Trophoblast cell (in vitro differentiated cells and primary cell): ENCODE results near the gene ZKSCAN4.

Experiments
- DNase-seq, 2 donors: peaks; one replicate each; pipeline ENCODE4 v3.0.0-alpha.2; 2016
- H2AFZ ChIP-seq: 2 replicates; pipeline ENCODE4 v1.6.1; 2013; ENCODE audit warnings: low read length, moderate library complexity, mild to moderate bottlenecking; ENCODE audit not compliant: insufficient read depth, poor library complexity
- H2AK5ac ChIP-seq: 2 replicates; pipeline ENCODE4 v1.6.1; 2013; ENCODE audit warnings: mild to moderate bottlenecking, low read length
- H2BK120ac ChIP-seq: 2 replicates; pipeline ENCODE4 v1.6.1; 2013; ENCODE audit warnings: low read length, mild to moderate bottlenecking, moderate library complexity; ENCODE audit not compliant: insufficient read depth, poor library complexity
- H2BK12ac ChIP-seq: 2 replicates; pipeline ENCODE4 v1.6.1; 2013; ENCODE audit warnings: mild to moderate bottlenecking, low read length, moderate library complexity
- H2BK5ac ChIP-seq: 2 replicates; pipeline ENCODE4 v1.6.1; 2013; ENCODE audit warnings: low read length, low read depth, moderate library complexity, mild to moderate bottlenecking; ENCODE audit not compliant: poor library complexity
- H3K14ac ChIP-seq: 2 replicates; pipeline ENCODE4 v1.6.1; 2013; ENCODE audit warnings: mild to moderate bottlenecking, low read length
- H3K18ac ChIP-seq: 2 replicates; pipeline ENCODE4 v1.6.1; 2013; ENCODE audit warnings: mild to moderate bottlenecking, low read length
- H3K23ac ChIP-seq: 2 replicates; pipeline ENCODE4 v1.6.1; 2013; ENCODE audit warnings: low read length
- H3K27ac ChIP-seq: 2 replicates; pipeline ENCODE4 v1.5.1; 2013; ENCODE audit warnings: low read depth, mild to moderate bottlenecking, inconsistent platforms, low read length, moderate library complexity
- H3K27me3 ChIP-seq: 2 replicates; pipeline ENCODE4 v1.6.1; 2013; ENCODE audit warnings: inconsistent platforms, mild to moderate bottlenecking, low read length, moderate library complexity; ENCODE audit not compliant: insufficient read depth
- H3K36me3 ChIP-seq, 2 experiments: 1 replicate in 1 of 2; 2 replicates in 1 of 2; pipeline ENCODE4 v1.6.1; 2013; ENCODE audit warnings: low read length in 2 of 2, mild to moderate bottlenecking in 2 of 2, moderate library complexity in 1 of 2; ENCODE audit not compliant: insufficient read depth in 2 of 2, control insufficient read depth in 1 of 2
- H3K4ac ChIP-seq: 2 replicates; pipeline ENCODE4 v1.6.1; 2013; ENCODE audit warnings: low read depth, mild to moderate bottlenecking, low read length, moderate library complexity
- H3K4me1 ChIP-seq, 2 experiments: 1 replicate in 1 of 2; 2 replicates in 1 of 2; pipeline ENCODE4 v1.6.1; 2013; ENCODE audit warnings: low read length in 2 of 2, mild to moderate bottlenecking in 2 of 2, moderate library complexity in 1 of 2; ENCODE audit not compliant: insufficient read depth in 2 of 2, control insufficient read depth in 1 of 2
- H3K4me2 ChIP-seq: 2 replicates; pipeline ENCODE4 v1.6.1; 2013; ENCODE audit warnings: inconsistent platforms, mild to moderate bottlenecking, low read length, moderate library complexity
- H3K4me3 ChIP-seq: 2 replicates; pipeline ENCODE4 v1.5.1; 2013; ENCODE audit warnings: mild to moderate bottlenecking, low read depth, low read length, inconsistent platforms
- H3K79me1 ChIP-seq: one replicate; pipeline ENCODE4 v1.6.1; 2013; ENCODE audit warnings: low read length
- H3K79me2 ChIP-seq: 2 replicates; pipeline ENCODE4 v1.6.1; 2013; ENCODE audit warnings: low read length, mild to moderate bottlenecking; ENCODE audit not compliant: control insufficient read depth, insufficient read depth, poor library complexity
- H3K9ac ChIP-seq: 2 replicates; pipeline ENCODE4 v1.6.1; 2013; ENCODE audit warnings: mild to moderate bottlenecking, low read length
- H3K9me3 ChIP-seq: 2 replicates; pipeline ENCODE4 v1.6.1; 2013; ENCODE audit warnings: low read depth, mild to moderate bottlenecking, control low read depth, inconsistent platforms, low read length; ENCODE audit not compliant: insufficient read depth
- H4K12ac ChIP-seq: 2 replicates; pipeline ENCODE4 v1.6.1; 2013; ENCODE audit warnings: low read depth, mild to moderate bottlenecking, low read length, moderate library complexity
- H4K8ac ChIP-seq: 2 replicates; pipeline ENCODE4 v1.6.1; 2013; ENCODE audit warnings: low read depth, mild to moderate bottlenecking, low read length, moderate library complexity
- H4K91ac ChIP-seq: one replicate; pipeline ENCODE4 v1.6.1; 2013; ENCODE audit warnings: low read depth, mild to moderate bottlenecking, low read length, moderate library complexity
- WGBS: extraction: QIAGEN DNeasy Blood & Tissue Kit; methylation state at CpG from one replicate; pipeline ENCODE4 v1.1.7; 2013; ENCODE audit warnings: missing lambda C conversion rate; ENCODE audit not compliant: insufficient read length, insufficient coverage; ENCODE audit errors: extremely low coverage; 5-methylcytosine and 5-hydroxymethylcytosine counted together

The ZKSCAN4 gene

DNA sequence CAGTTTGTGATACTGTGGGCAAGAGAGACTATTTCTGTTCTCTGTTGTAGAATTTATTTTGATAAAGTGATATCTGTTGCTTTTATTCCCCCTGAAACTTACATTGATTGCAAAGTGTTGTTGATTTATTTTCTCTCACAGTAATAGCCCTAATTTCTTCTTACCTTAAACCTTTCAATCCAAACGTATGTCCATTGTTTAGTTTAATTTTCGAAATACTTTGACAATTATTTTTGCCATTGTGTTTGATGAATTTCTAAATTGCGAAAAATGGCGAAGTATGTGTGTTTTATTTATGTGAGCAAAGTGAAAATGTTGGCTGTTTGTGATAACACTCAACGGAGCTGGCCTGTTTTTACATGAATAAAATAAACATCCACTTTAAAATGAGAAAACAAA, 14.5 kb upstream of the ZKSCAN4 start:
- no peaks in the 10 kb centered on the region for H3K9me3 ChIP-seq
- H3K18ac ChIP-seq = no peak overlapping the region
- H3K9ac ChIP-seq = no peak overlapping the region
- DNase-seq = no peak
- no peak overlapping the region for H4K12ac ChIP-seq
- no peaks in the 10 kb centered on the region for H3K36me3 ChIP-seq
- no peak overlapping the region for H3K23ac ChIP-seq
- H2BK12ac ChIP-seq = no peak overlapping the region
- no peak overlapping the region for H3K4me3 ChIP-seq
- H2AK5ac ChIP-seq = no peak overlapping the region
- H2AFZ ChIP-seq = peak overlapping the region; percentile 82
- no peak overlapping the region for H3K4ac ChIP-seq
- H3K4me2 ChIP-seq = peak overlapping the region; percentile 60
- no peak overlapping the region for H2BK5ac ChIP-seq
- peak overlapping the region; percentile 94 for H4K8ac ChIP-seq
- H3K79me2 ChIP-seq = peaks cover 3% of the 10 kb centered on the region
- no peaks in the 10 kb centered on the region for H3K4me1 ChIP-seq
- H3K14ac ChIP-seq = no peak overlapping the region
- no peak overlapping the region for H2BK120ac ChIP-seq
- H4K91ac ChIP-seq = no peak overlapping the region
- peaks cover 4% of the 10 kb centered on the region for H3K79me1 ChIP-seq
- H3K27ac ChIP-seq = no peak overlapping the region
- no CpG with 5 or more reads among the region's 5 CpGs for WGBS
- no peaks in the 10 kb centered on the region for H3K27me3 ChIP-seq

GRCh38 chr6:28264834-28265401, 12.8 kb upstream of the ZKSCAN4 start:
- H3K4me3 ChIP-seq = no peak overlapping the region
- no peak overlapping the region for H2AK5ac ChIP-seq
- no peak overlapping the region for H2AFZ ChIP-seq
- H3K18ac ChIP-seq = no peak overlapping the region
- no peak overlapping the region for H3K14ac ChIP-seq
- no peak overlapping the region for H2BK12ac ChIP-seq
- peaks cover 3% of the 10 kb centered on the region for H3K79me2 ChIP-seq
- H3K4ac ChIP-seq = no peak overlapping the region
- no CpG with 5 or more reads among the region's 4 CpGs for WGBS
- H3K9me3 ChIP-seq = no peaks in the 10 kb centered on the region
- no peak overlapping the region for H2BK5ac ChIP-seq
- peaks cover 4% of the 10 kb centered on the region for H3K79me1 ChIP-seq
- H3K23ac ChIP-seq = no peak overlapping the region
- H3K27ac ChIP-seq = no peak overlapping the region
- no peaks in the 10 kb centered on the region for H3K36me3 ChIP-seq
- H2BK120ac ChIP-seq = no peak overlapping the region
- peak in 1 of 2 donors; percentile 82 for DNase-seq
- H3K27me3 ChIP-seq = no peaks in the 10 kb centered on the region
- H4K8ac ChIP-seq = no peak overlapping the region
- no peak overlapping the region for H4K12ac ChIP-seq
- H3K4me2 ChIP-seq = no peak overlapping the region
- H4K91ac ChIP-seq = no peak overlapping the region
- H3K9ac ChIP-seq = no peak overlapping the region
- H3K4me1 ChIP-seq = no peaks in the 10 kb centered on the region

DNA sequence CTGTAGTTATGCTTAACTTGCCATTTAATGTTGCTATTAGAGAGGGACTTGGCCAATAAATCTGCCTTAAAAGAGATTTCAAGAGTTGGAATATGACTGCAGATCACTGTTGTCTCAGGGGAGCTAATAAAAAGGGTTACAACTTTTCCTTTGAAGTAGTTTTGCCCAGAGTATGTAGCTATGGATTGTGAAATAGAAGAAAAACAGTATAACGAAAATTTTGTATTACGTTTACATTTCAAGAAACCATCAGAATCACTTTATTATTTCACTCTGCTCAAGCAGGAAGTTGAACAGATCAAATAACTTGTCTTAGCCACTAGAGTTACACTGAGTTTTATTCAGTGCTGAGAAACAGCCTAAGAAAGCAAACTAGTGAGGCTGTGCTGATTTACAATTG, 11.9 kb upstream of the ZKSCAN4 start:
- Histone ChIP-seq H3K36me3 (no peaks in the 10 kb centered on the region), H4K91ac (no peak overlapping the region), H3K4ac (no peak overlapping the region), H4K8ac (no peak overlapping the region), H3K23ac (no peak overlapping the region), H3K9me3 (no peaks in the 10 kb centered on the region), H3K4me3 (no peak overlapping the region), H3K4me1 (no peaks in the 10 kb centered on the region), H2AFZ (no peak overlapping the region), H3K27ac (no peak overlapping the region), H3K4me2 (no peak overlapping the region), H3K9ac (no peak overlapping the region), H3K14ac (no peak overlapping the region), H2BK12ac (no peak overlapping the region), H4K12ac (no peak overlapping the region), H3K79me1 (peaks cover 4% of the 10 kb centered on the region), H3K27me3 (no peaks in the 10 kb centered on the region), H3K79me2 (peaks cover 3% of the 10 kb centered on the region), H3K18ac (no peak overlapping the region), H2BK120ac (no peak overlapping the region), H2AK5ac (no peak overlapping the region), H2BK5ac (no peak overlapping the region)
- no peak for DNase-seq
- WGBS = no CpG with 5 or more reads among the region's 2 CpGs

- no peak within 1 kb of the TSS for H3K14ac ChIP-seq
- WGBS = 100% methylated on average over 2 of the region's 58 CpGs
- H3K27ac ChIP-seq = no peak within 1 kb of the TSS
- no peak within 1 kb of the TSS for H3K18ac ChIP-seq
- no peaks in the 10 kb centered on the region for H3K79me1 ChIP-seq
- H3K4me2 ChIP-seq = no peak within 1 kb of the TSS
- H2BK12ac ChIP-seq = no peak within 1 kb of the TSS
- H3K23ac ChIP-seq = no peak within 1 kb of the TSS
- no peak within 1 kb of the TSS for H4K12ac ChIP-seq
- no peak within 1 kb of the TSS for H2BK5ac ChIP-seq
- H4K8ac ChIP-seq = no peak within 1 kb of the TSS
- H3K4me3 ChIP-seq = no peak within 1 kb of the TSS
- peak in 1 of 2 donors; percentile 27 for DNase-seq
- H3K4ac ChIP-seq = no peak within 1 kb of the TSS
- H4K91ac ChIP-seq = no peak within 1 kb of the TSS
- no peak within 1 kb of the TSS for H2AFZ ChIP-seq
- H2BK120ac ChIP-seq = no peak within 1 kb of the TSS
- H3K4me1 ChIP-seq = no peaks in the 10 kb centered on the region
- H3K79me2 ChIP-seq = no peaks in the 10 kb centered on the region
- H3K27me3 ChIP-seq = no peaks in the 10 kb centered on the region
- no peaks in the 10 kb centered on the region for H3K9me3 ChIP-seq
- no peak within 1 kb of the TSS for H3K9ac ChIP-seq
- no peaks in the 10 kb centered on the region for H3K36me3 ChIP-seq
- no peak within 1 kb of the TSS for H2AK5ac ChIP-seq
Observed at GRCh38 chr6:28258877-28259777, 7.1 kb upstream of the ZKSCAN4 start, which contains the start of gene NKAPL. TSS of gene NKAPL (plus strand) at chr6:28259297. CDS start at chr6:28259372, 75 bp downstream.
